HepG2 (cell line): ENCODE results near the gene RNPS1. TPM values are rescaled to one million over a fixed set of nuclear protein-coding genes. Genes with fewer than 3 reads are reported as not detected.
A peak's percentile ranks its signal among the peaks of the same experiment; 100 is the strongest.

Experiments used
- ARID5B ChIP-seq: IDR thresholded peaks from 2 replicates; pipeline ENCODE4 v1.4.0; 2020; ENCODE audit warnings: mild to moderate bottlenecking, missing genetic modification reagents
- ETV6 ChIP-seq: sonication (generic); formaldehyde crosslinking; conservative IDR thresholded peaks from 2 replicates; pipeline ENCODE4 v1.4.0; 2020; ENCODE audit warnings: missing genetic modification reagents
- FOXM1 ChIP-seq: sonication (generic); formaldehyde crosslinking; IDR thresholded peaks from 2 replicates; pipeline ENCODE4 v1.5.0; 2020; ENCODE audit warnings: missing genetic modification reagents
- FOXO1 ChIP-seq: sonication (generic); formaldehyde crosslinking; IDR thresholded peaks from 2 replicates; pipeline ENCODE4 v1.4.0; 2020; ENCODE audit warnings: missing genetic modification reagents
- KMT2A ChIP-seq: sonication (generic); formaldehyde crosslinking; IDR thresholded peaks from 2 replicates; pipeline ENCODE4 v1.4.0; 2020; ENCODE audit warnings: missing genetic modification reagents
- MXD3 ChIP-seq: IDR thresholded peaks from 2 replicates; pipeline ENCODE4 v1.6.1; 2016; ENCODE audit warnings: mild to moderate bottlenecking, missing biosample characterization, missing genetic modification reagents
- NR2F2 ChIP-seq: IDR thresholded peaks from 2 replicates; pipeline ENCODE4 v1.6.1; 2012; ENCODE audit warnings: low read depth, inconsistent platforms, borderline replicate concordance
- PLRG1 ChIP-seq: fragments of 450-650 bp; conservative IDR thresholded peaks from 2 replicates; pipeline ENCODE4 v1.6.1; 2016
- SOX13 ChIP-seq, 3 experiments: fragments of 450-650 bp in 1 of 3; sonication (generic) in 1 of 3; formaldehyde crosslinking in 1 of 3; IDR thresholded peaks in 2 of 3; conservative IDR thresholded peaks in 1 of 3; 2 replicates each; pipeline versions ENCODE4 v1.5.0 to v1.6.1; 2016 to 2020; ENCODE audit warnings: antibody characterized with exemption in 1 of 3, mild to moderate bottlenecking in 1 of 3, missing compliant biosample characterization in 1 of 3, missing genetic modification reagents in 1 of 3, moderate library complexity in 1 of 3
- SOX6 ChIP-seq, 2 experiments: fragments of 450-650 bp in 1 of 2; sonication (generic) in 1 of 2; formaldehyde crosslinking in 1 of 2; IDR thresholded peaks; 2 replicates each; pipeline versions ENCODE4 v1.4.0 to v1.6.1; 2017 to 2020; ENCODE audit warnings: antibody characterized with exemption in 1 of 2, mild to moderate bottlenecking in 1 of 2, missing genetic modification reagents in 1 of 2
- SP4 ChIP-seq: sonication (generic); formaldehyde crosslinking; IDR thresholded peaks from 2 replicates; pipeline ENCODE4 v1.8.1; 2023; ENCODE audit warnings: mild to moderate bottlenecking, missing genetic modification reagents
- U2AF1 ChIP-seq: fragments of 200-400 bp; formaldehyde crosslinking; optimal IDR thresholded peaks from 2 replicates; pipeline ENCODE3; 2017; ENCODE audit warnings: mild to moderate bottlenecking, low read depth, low read length
- ZFP36L2 ChIP-seq: sonication (generic); formaldehyde crosslinking; IDR thresholded peaks from 2 replicates; pipeline ENCODE4 v1.4.0; 2020; ENCODE audit warnings: missing genetic modification reagents
- ZNF292 ChIP-seq: sonication (generic); formaldehyde crosslinking; IDR thresholded peaks from 2 replicates; pipeline ENCODE4 v1.8.1; 2022; ENCODE audit warnings: mild to moderate bottlenecking, low read depth, missing genetic modification reagents, borderline replicate concordance
- ZNF33B ChIP-seq: sonication (generic); formaldehyde crosslinking; IDR thresholded peaks from 2 replicates; pipeline ENCODE4 v1.5.1; 2020; ENCODE audit warnings: mild to moderate bottlenecking, missing genetic modification reagents
- ZNF383 ChIP-seq: sonication (generic); formaldehyde crosslinking; IDR thresholded peaks from 2 replicates; pipeline ENCODE4 v1.4.0; 2020; ENCODE audit warnings: missing genetic modification reagents, mild to moderate bottlenecking, borderline replicate concordance
- ZNF44 ChIP-seq: sonication (generic); formaldehyde crosslinking; IDR thresholded peaks from 2 replicates; pipeline ENCODE4 v1.5.1; 2020; ENCODE audit warnings: mild to moderate bottlenecking, missing genetic modification reagents
- ZNF780A ChIP-seq: sonication (generic); formaldehyde crosslinking; IDR thresholded peaks from 2 replicates; pipeline ENCODE4 v1.8.0; 2022; ENCODE audit warnings: mild to moderate bottlenecking, missing genetic modification reagents, moderate library complexity
- ZNF788 ChIP-seq: sonication (generic); formaldehyde crosslinking; IDR thresholded peaks from 2 replicates; pipeline ENCODE4 v1.5.0; 2020; ENCODE audit warnings: mild to moderate bottlenecking, missing genetic modification reagents, borderline replicate concordance
- polyA plus RNA-seq, 8 experiments: library from polyadenylated mRNA; depleted of rRNA in 3 of 8; stranded (reverse) in 7 of 8; unstranded in 1 of 8; fragments of >200 nt; fragmentation: Illumina TruSeq in 4 of 8; extraction: Trizol in 4 of 8; gene quantifications; 2 replicates each; pipeline versions ENCODE4 v1.2.1 to v1.2.3, GENCODE V29; 2011 to 2016; ENCODE audit warnings: low read depth in 4 of 8, missing spikeins in 1 of 8, mixed read lengths in 1 of 8; ENCODE audit not compliant: insufficient read depth in 1 of 8
- total RNA-seq, 5 experiments: library from RNA; depleted of rRNA; stranded (reverse); fragments of >200 nt; fragmentation: Illumina TruSeq; extraction: Trizol; gene quantifications; 2 replicates each; pipeline ENCODE4 v1.2.3, GENCODE V29; 2016; ENCODE audit warnings: low read depth in 1 of 5
- TF ChIP-seq, protein P1 (sequence below): sonication (generic); formaldehyde crosslinking; IDR thresholded peaks from 2 replicates; pipeline ENCODE4 v1.4.0; 2020; ENCODE audit warnings: missing genetic modification reagents, low read depth, mild to moderate bottlenecking, borderline replicate concordance
- TF ChIP-seq, protein P2 (sequence below): sonication (generic); formaldehyde crosslinking; IDR thresholded peaks from 2 replicates; pipeline ENCODE4 v1.4.0; 2020; ENCODE audit warnings: low read depth, missing genetic modification reagents

The RNPS1 gene
- total and polyA plus RNA-seq, 2 of the 13 experiments (the other 11 are each of a cell fraction or from before 2014, with no cell fraction given) = 126 to 133 TPM

GRCh38 chr16:2226245-2226793, 41.6 kb downstream of the RNPS1 start (continued):
- no peak for TF ChIP-seq ZNF383 (CRISPR knock-in tag)
- peak; percentile 25; the same call in 1 of the 2 replicates for TF ChIP-seq ZNF292 (CRISPR knock-in tag)
- TF ChIP-seq FOXM1 (CRISPR knock-in tag) = no peak
- TF ChIP-seq ARID5B (CRISPR knock-in tag) = peak; percentile 83
- no peak for TF ChIP-seq MXD3
- no peak for TF ChIP-seq ZNF44 (CRISPR knock-in tag)
- no peak for TF ChIP-seq SOX6 (IDR thresholded peaks at IDR 0.05)
- peak; percentile 67 for TF ChIP-seq SOX6 (CRISPR knock-in tag; IDR thresholded peaks at IDR 0.05)
- TF ChIP-seq KMT2A (CRISPR knock-in tag) = no peak
- no peak for TF ChIP-seq PLRG1
- TF ChIP-seq ZFP36L2 = no peak
- TF ChIP-seq ZNF788 (CRISPR knock-in tag) = peak; percentile 29; the same call in 1 of the 2 replicates
- no peak for TF ChIP-seq SP4
- no peak for TF ChIP-seq ETV6 (CRISPR knock-in tag)
- TF ChIP-seq, protein P1, sequence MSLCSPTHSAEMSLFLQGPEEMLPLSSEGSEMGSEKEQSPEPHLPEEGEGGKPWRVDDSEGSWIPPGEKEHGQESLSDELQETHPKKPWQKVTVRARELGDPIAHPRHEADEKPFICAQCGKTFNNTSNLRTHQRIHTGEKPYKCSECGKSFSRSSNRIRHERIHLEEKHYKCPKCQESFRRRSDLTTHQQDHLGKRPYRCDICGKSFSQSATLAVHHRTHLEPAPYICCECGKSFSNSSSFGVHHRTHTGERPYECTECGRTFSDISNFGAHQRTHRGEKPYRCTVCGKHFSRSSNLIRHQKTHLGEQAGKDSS (CRISPR knock-in tag) = 0 out of 2 replicates have a peak, but pooled peaks have one; percentile 36
- peak; percentile 78; the same call in 1 of the 2 replicates for TF ChIP-seq FOXO1 (CRISPR knock-in tag)
- TF ChIP-seq, protein P2, sequence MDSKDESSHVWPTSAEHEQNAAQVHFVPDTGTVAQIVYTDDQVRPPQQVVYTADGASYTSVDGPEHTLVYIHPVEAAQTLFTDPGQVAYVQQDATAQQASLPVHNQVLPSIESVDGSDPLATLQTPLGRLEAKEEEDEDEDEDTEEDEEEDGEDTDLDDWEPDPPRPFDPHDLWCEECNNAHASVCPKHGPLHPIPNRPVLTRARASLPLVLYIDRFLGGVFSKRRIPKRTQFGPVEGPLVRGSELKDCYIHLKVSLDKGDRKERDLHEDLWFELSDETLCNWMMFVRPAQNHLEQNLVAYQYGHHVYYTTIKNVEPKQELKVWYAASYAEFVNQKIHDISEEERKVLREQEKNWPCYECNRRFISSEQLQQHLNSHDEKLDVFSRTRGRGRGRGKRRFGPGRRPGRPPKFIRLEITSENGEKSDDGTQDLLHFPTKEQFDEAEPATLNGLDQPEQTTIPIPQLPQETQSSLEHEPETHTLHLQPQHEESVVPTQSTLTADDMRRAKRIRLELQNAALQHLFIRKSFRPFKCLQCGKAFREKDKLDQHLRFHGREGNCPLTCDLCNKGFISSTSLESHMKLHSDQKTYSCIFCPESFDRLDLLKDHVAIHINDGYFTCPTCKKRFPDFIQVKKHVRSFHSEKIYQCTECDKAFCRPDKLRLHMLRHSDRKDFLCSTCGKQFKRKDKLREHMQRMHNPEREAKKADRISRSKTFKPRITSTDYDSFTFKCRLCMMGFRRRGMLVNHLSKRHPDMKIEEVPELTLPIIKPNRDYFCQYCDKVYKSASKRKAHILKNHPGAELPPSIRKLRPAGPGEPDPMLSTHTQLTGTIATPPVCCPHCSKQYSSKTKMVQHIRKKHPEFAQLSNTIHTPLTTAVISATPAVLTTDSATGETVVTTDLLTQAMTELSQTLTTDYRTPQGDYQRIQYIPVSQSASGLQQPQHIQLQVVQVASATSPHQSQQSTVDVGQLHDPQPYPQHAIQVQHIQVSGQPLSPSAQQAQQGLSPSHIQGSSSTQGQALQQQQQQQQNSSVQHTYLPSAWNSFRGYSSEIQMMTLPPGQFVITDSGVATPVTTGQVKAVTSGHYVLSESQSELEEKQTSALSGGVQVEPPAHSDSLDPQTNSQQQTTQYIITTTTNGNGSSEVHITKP (CRISPR knock-in tag) = peak; percentile 76; the same call in 1 of the 2 replicates
- no peak for TF ChIP-seq ZNF33B
- no peak for TF ChIP-seq NR2F2
- no peak for TF ChIP-seq SOX13 (IDR thresholded peaks at IDR 0.05)
- peak in 1 of 2 experiments; percentile 61; a peak in 2 of 4 replicates for TF ChIP-seq SOX13 (CRISPR knock-in tag; conservative IDR thresholded peaks at IDR 0.05 in 1 of 2, IDR thresholded peaks at IDR 0.05 in 1 of 2)
- TF ChIP-seq ZNF780A (CRISPR knock-in tag) = 0 out of 2 replicates have a peak, but pooled peaks have one; percentile 66
- peak; percentile 87 for TF ChIP-seq U2AF1
